GM12891 (cell line): Measurements from ENCODE around the gene NPW.

Experiments
- DNase-seq: peaks from one replicate; pipeline ENCODE4 v3.0.0; 2011; ENCODE audit warnings: low spot score; ENCODE audit not compliant: insufficient read length
- FAIRE-seq: peaks from 2 replicates; lab custom pipeline; 2011; peaks lifted over from hg19 to GRCh38; lab: Jason Lieb, UNC
- PAX5 ChIP-seq: IDR thresholded peaks from 2 replicates; pipeline ENCODE4 v1.6.1; 2011; ENCODE audit warnings: low read length, moderate library complexity, mild to moderate bottlenecking; ENCODE audit not compliant: insufficient read depth, severe bottlenecking
- POLR2A ChIP-seq: IDR thresholded peaks from 2 replicates; pipeline ENCODE4 v1.6.1; 2011; ENCODE audit warnings: low read depth, low read length, control low read depth
- POLR2AphosphoS5 ChIP-seq: IDR thresholded peaks from 2 replicates; pipeline ENCODE4 v1.6.1; 2011; ENCODE audit warnings: low read depth, low read length, control low read depth
- POU2F2 ChIP-seq: IDR thresholded peaks from 2 replicates; pipeline ENCODE4 v1.6.1; 2011; ENCODE audit warnings: low read depth, mild to moderate bottlenecking, control low read depth, low read length, moderate library complexity
- SPI1 ChIP-seq: IDR thresholded peaks from 2 replicates; pipeline ENCODE4 v1.6.1; 2011; ENCODE audit warnings: low read depth, low read length, control low read depth
- TAF1 ChIP-seq: IDR thresholded peaks from 2 replicates; pipeline ENCODE4 v1.6.1; 2011; ENCODE audit warnings: low read depth, low read length, control low read depth

NPW gene

GRCh38 chr16:2016407-2016922 is 3.1 kb upstream of the NPW start:
- TF ChIP-seq SPI1 (no peak), TAF1 (no peak), POU2F2 (no peak), POLR2A (no peak), POLR2AphosphoS5 (no peak), PAX5 (no peak)
- no peak for FAIRE-seq
- no peak for DNase-seq

DNA sequence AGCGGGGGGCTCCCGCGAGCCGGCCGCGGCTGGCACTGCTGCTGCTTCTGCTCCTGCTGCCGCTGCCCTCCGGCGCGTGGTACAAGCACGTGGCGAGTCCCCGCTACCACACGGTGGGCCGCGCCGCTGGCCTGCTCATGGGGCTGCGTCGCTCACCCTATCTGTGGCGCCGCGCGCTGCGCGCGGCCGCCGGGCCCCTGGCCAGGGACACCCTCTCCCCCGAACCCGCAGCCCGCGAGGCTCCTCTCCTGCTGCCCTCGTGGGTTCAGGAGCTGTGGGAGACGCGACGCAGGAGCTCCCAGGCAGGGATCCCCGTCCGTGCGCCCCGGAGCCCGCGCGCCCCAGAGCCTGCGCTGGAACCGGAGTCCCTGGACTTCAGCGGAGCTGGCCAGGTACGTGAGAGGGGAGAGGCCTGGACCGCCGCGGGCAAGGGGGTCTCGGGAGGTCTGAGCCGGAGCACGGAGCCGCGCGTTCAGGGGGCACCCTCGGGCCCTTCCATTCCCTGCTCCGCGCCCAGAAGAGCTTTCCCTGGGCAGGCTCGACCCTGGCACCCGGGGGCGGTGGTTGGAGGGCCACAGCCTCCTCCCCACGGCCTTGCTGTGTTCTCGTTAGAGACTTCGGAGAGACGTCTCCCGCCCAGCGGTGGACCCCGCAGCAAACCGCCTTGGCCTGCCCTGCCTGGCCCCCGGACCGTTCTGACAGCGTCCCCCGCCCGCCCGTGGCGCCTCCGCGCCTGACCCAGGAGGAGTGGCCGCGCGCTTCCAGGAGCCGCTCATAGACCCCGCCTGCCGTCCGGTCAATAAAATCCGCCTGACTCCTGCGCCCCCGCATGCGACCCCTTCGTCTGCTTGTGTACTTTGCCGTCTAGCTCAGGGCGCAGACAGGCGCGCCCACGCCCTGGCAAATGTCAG is 591 bp downstream of the NPW start:
- DNase-seq: no peak
- FAIRE-seq: no peak

GRCh38 chr16:2022723-2023091 is 3.1 kb downstream of the NPW start:
- TF ChIP-seq POU2F2 (no peak), SPI1 (no peak), TAF1 (no peak), POLR2AphosphoS5 (no peak), PAX5 (no peak), POLR2A (no peak)
- FAIRE-seq: no peak
- no peak for DNase-seq

More for the DNA sequence above, 591 bp downstream of the NPW start:
- no peak for TF ChIP-seq TAF1
- TF ChIP-seq SPI1: no peak
- no peak for TF ChIP-seq POLR2A
- TF ChIP-seq PAX5: no peak
- TF ChIP-seq POLR2AphosphoS5: no peak
- TF ChIP-seq POU2F2: no peak

DNA sequence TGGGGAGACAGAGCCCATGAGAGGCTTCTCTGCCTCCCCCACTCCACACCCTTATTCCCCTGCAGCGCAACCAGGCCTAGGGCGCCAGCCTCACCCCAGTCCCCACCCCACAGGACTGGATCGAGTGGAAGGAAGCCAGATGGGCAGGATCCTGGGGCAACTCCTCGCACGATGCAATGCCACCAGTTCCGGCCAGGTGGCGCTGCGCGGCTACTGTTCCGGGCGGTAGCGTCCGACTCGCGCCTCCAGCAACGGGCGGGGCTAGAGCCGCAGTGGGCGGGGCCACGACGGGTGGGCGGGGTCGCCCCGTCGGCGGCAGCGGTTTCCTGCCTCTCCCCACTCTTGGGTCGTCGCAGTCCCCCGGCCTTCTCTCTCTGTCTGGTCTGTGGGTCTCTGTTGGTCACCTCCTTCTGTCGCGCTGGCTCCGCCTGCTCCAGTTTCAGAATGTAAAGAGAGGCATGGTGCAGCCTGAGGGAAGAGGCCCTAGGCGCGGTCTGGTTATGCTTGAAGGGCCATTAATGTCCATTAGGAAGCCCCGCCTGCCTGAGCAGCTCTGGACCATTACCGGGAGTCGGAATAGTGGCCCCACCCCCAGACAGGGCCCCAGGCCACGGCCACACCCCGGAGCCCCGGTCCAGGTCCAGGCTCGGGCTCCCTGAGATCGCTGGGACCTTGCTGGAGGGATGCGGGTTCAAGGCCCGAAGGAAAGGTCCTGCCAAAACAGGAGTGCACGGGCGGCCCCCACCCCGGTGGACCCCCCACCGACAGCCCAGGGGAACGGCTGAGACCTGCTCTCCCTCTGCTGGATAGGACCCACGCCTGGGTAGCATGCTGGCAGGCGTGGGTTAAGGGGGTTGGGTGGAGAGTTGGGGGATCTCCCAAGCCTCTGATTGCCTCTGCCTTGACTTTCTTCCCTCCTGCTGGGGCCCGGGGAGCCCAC is 3.8 kb downstream of the NPW start:
- peak; percentile 48 for TF ChIP-seq PAX5
- TF ChIP-seq POU2F2: no peak
- TF ChIP-seq TAF1: no peak
- no peak for TF ChIP-seq SPI1
- DNase-seq (peak; percentile 98), FAIRE-seq (peak; percentile 99)

DNA sequence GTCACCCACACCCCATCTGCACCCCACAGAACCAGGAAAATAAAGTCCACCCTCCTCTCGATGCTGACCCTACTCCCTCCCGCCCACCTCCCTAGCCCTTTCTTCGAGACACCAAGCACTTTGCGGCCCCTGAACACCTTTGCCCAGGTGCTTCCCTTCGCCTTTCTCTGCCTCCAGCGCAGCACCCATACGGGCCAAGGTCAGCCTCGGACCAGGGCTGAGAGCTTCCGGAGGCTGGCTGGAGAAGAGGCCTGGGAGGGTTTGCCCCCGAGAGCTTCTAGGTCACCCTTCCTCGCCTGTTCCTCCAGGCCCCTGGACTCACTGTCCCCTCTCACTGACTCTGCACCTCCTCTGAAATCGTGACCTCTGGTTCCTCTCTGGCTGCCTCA is 4.4 kb downstream of the NPW start:
- TF ChIP-seq TAF1 (no peak), POLR2AphosphoS5 (no peak), POLR2A (no peak), PAX5 (no peak), POU2F2 (no peak), SPI1 (no peak)
- FAIRE-seq (no peak), DNase-seq (no peak)

GRCh38 chr16:2025251-2025650 is 5.7 kb downstream of the NPW start:
- no peak for TF ChIP-seq TAF1
- no peak for TF ChIP-seq SPI1
- no peak for TF ChIP-seq POLR2A
- no peak for TF ChIP-seq POU2F2
- TF ChIP-seq PAX5: no peak
- no peak for TF ChIP-seq POLR2AphosphoS5

GRCh38 chr16:2025878-2026460 is 6.4 kb downstream of the NPW start:
- DNase-seq (no peak), FAIRE-seq (no peak)
- TF ChIP-seq SPI1 (no peak), POLR2A (no peak), PAX5 (no peak), TAF1 (no peak), POLR2AphosphoS5 (no peak), POU2F2 (no peak)

More at GRCh38 chr16:2025251-2025650, 5.7 kb downstream of the NPW start:
- DNase-seq (no peak), FAIRE-seq (no peak)

DNA sequence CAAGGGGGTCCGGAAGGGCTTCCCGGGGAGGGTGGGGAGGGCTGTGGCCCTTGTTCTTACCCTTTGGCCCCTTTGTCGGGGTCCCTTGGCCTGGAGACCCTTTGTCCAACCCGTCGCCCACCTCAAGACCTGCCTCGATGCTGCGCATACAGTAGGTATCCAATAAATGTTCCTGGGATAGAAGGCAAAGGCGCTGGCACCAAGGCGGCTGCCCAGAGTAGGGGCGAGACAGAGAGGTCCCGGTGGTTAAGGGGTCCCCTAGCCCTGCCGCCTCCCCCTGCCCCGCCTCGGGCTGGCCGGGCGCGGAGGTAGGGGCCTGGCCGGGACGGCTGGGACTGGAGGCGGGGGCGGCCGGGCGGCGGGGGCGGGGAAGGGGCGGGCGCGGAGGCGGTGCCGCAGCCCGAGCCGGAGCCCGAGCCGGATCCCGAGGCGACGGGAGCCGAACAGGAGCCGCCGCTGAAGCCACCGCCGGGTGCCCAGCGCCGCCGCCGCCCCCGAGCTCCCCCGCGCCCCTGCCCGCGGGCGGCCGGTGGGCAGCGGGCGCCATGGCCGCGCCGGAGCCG is 7.0 kb downstream of the NPW start, which contains the start of gene NHERF2:
Gene NHERF2, plus strand, starts transcription at position 442 of the 563 bp plus-strand sequence. Its CDS starts 104 bp downstream, at position 546.
- TF ChIP-seq TAF1 (no peak), POU2F2 (no peak), POLR2AphosphoS5 (no peak), SPI1 (no peak), PAX5 (no peak), POLR2A (no peak)
- no peak for FAIRE-seq
- DNase-seq: no peak
